HL-60 (cell line): ENCODE data around the gene GDAP1L1.

Source experiments
- DNase-seq, 2 experiments: peaks; one replicate each; pipeline ENCODE4 v3.0.0-alpha.2; 2010 to 2020; ENCODE audit warnings: low read depth in 1 of 2, low spot score in 1 of 2
- H3K27ac ChIP-seq: fragments of 250-450 bp; sonication (Bioruptor Pico); replicated peaks from 2 replicates; pipeline ENCODE4 v1.5.1; 2020; ENCODE audit warnings: mild to moderate bottlenecking, moderate library complexity
- H3K27me3 ChIP-seq: fragments of 250-450 bp; sonication (Bioruptor Pico); 2 replicates; pipeline ENCODE4 v1.5.1; 2021; ENCODE audit warnings: mild to moderate bottlenecking, moderate library complexity; ENCODE audit not compliant: insufficient read depth, poor library complexity, severe bottlenecking
- H3K4me3 ChIP-seq: replicated peaks from 2 replicates; pipeline ENCODE4 v1.5.1; 2011; ENCODE audit warnings: mild to moderate bottlenecking, control low read depth, low read length; ENCODE audit not compliant: insufficient read depth
- CTCF ChIP-seq: IDR thresholded peaks from one replicate; pipeline ENCODE4 v1.5.1; 2011; ENCODE audit warnings: low read length, control low read depth, inconsistent platforms; ENCODE audit not compliant: insufficient read depth
- GABPA ChIP-seq: IDR thresholded peaks from 2 replicates; pipeline ENCODE4 v1.6.1; 2012; ENCODE audit warnings: low read depth
- POLR2AphosphoS5 ChIP-seq: IDR thresholded peaks from 2 replicates; pipeline ENCODE4 v1.6.1; 2012; ENCODE audit warnings: low read depth
- REST ChIP-seq: IDR thresholded peaks from 2 replicates; pipeline ENCODE4 v1.6.1; 2012; ENCODE audit warnings: low read depth; ENCODE audit not compliant: insufficient replicate concordance
- SPI1 ChIP-seq: IDR thresholded peaks from 2 replicates; pipeline ENCODE4 v1.6.1; 2012; ENCODE audit warnings: low read depth, mild to moderate bottlenecking, borderline replicate concordance
- long read RNA-seq: library from polyadenylated mRNA; unstranded; transcript quantifications from one replicate; pipeline ENCODE4 v2.0.0, GENCODE V29; 2020

GDAP1L1 gene
- long read RNA-seq, partial matches to known transcripts: 3 of 32 reads
- long read RNA-seq, other reads (novel, unspliced or antisense): 29 of 32 reads

- no peak for TF ChIP-seq GABPA
- no peak for TF ChIP-seq CTCF
- no peak for TF ChIP-seq POLR2AphosphoS5
- Histone ChIP-seq H3K27ac (no peak within 1 kb of the TSS), H3K4me3 (no peak within 1 kb of the TSS), H3K27me3 (no peaks in the 10 kb centered on the region)
- DNase-seq: no peak
Observed at GRCh38 chr20:44247131-44247571, at the start of gene GDAP1L1. Gene GDAP1L1, plus strand, starts transcription at chr20:44247308. Its CDS starts 27 bp downstream, at chr20:44247335.

GRCh38 chr20:44198872-44199271 is 48.2 kb upstream of the GDAP1L1 start:
- Histone ChIP-seq H3K27me3 (no peaks in the 10 kb centered on the region), H3K4me3 (no peak overlapping the region), H3K27ac (no peak overlapping the region)
- no peak for DNase-seq
- TF ChIP-seq GABPA (no peak), SPI1 (no peak), POLR2AphosphoS5 (no peak), REST (no peak), CTCF (no peak)

- TF ChIP-seq POLR2AphosphoS5 (no peak), GABPA (no peak), SPI1 (no peak), CTCF (no peak), REST (no peak)
- H3K27me3 ChIP-seq: no peaks in the 10 kb centered on the region
- no peak overlapping the region for H3K27ac ChIP-seq
- no peak overlapping the region for H3K4me3 ChIP-seq
- DNase-seq: no peak
Observed at GRCh38 chr20:44199877-44200276, 47.2 kb upstream of the GDAP1L1 start.

- no peak for DNase-seq
- Histone ChIP-seq H3K4me3 (no peak overlapping the region), H3K27me3 (no peaks in the 10 kb centered on the region), H3K27ac (no peak overlapping the region)
- TF ChIP-seq SPI1: no peak
- no peak for TF ChIP-seq REST
- no peak for TF ChIP-seq POLR2AphosphoS5
- no peak for TF ChIP-seq GABPA
- no peak for TF ChIP-seq CTCF
Observed at GRCh38 chr20:44200371-44200770, 46.7 kb upstream of the GDAP1L1 start.
